GM10266 (cell line): ENCODE data around the gene SLC13A2.

ENCODE experiments used
- DNase-seq: peaks from one replicate; pipeline ENCODE4 v3.0.0; 2012; ENCODE audit errors: extremely low spot score
- TF ChIP-seq, protein P1 (sequence below): IDR thresholded peaks from 2 replicates; pipeline ENCODE4 v1.5.1; 2012; ENCODE audit warnings: mild to moderate bottlenecking, low read depth; ENCODE audit not compliant: control insufficient read depth, insufficient read depth; ENCODE audit errors: missing control alignments

The SLC13A2 gene

GRCh38 chr17:28537219-28537610 lies 63.8 kb downstream of the SLC13A2 start:
- TF ChIP-seq, protein P1, sequence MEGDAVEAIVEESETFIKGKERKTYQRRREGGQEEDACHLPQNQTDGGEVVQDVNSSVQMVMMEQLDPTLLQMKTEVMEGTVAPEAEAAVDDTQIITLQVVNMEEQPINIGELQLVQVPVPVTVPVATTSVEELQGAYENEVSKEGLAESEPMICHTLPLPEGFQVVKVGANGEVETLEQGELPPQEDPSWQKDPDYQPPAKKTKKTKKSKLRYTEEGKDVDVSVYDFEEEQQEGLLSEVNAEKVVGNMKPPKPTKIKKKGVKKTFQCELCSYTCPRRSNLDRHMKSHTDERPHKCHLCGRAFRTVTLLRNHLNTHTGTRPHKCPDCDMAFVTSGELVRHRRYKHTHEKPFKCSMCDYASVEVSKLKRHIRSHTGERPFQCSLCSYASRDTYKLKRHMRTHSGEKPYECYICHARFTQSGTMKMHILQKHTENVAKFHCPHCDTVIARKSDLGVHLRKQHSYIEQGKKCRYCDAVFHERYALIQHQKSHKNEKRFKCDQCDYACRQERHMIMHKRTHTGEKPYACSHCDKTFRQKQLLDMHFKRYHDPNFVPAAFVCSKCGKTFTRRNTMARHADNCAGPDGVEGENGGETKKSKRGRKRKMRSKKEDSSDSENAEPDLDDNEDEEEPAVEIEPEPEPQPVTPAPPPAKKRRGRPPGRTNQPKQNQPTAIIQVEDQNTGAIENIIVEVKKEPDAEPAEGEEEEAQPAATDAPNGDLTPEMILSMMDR, result no peak
- no peak for DNase-seq

- DNase-seq, result no peak
- TF ChIP-seq, protein P1, result no peak
Observed at GRCh38 chr17:28538296-28538895, 65.0 kb downstream of the SLC13A2 start.

DNA sequence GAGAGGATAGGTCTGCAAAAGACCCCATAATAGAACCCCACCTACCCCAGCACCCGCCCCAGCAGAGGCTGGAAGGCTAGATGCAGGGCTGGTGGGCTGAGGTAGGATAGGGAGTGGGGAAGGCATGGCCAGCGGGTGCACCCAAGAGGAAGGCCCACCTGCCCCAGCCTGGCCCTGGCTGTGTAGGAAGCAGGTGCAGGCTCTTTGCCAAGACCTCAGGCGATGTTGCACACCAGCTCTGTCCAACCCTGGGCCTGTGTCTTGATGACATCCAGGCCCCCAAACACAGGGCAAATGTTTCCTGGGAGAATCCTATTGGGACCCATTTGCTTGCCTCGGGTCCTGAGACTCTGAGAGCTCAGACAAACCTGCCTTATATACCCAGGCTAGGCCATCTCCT lies 66.8 kb downstream of the SLC13A2 start:
- no peak for DNase-seq
- TF ChIP-seq, protein P1, result no peak

GRCh38 chr17:28541439-28541838 lies 68.0 kb downstream of the SLC13A2 start:
- TF ChIP-seq, protein P1, result no peak
- DNase-seq, result no peak

- no peak for DNase-seq
- TF ChIP-seq, protein P1, result no peak
Observed at GRCh38 chr17:28544402-28545140, 71.1 kb downstream of the SLC13A2 start.

DNA sequence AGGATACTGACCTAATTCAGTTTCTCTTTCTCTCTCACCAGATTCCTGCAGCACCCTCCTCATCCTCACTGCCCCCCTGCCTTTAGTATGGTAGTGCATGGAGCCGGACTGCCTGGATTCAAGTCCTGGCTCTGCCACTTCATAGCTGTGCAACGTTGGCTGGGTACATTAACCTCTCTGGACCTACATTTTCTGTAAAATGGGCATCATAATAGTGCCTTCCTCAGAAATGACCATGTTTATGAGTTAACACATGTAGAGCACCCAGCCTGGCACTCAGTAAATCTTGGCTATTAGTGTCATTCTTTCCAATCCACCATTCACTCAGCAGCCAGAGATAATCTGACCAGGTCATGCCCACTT lies 71.7 kb downstream of the SLC13A2 start:
- TF ChIP-seq, protein P1, result no peak
- DNase-seq, result no peak

DNA sequence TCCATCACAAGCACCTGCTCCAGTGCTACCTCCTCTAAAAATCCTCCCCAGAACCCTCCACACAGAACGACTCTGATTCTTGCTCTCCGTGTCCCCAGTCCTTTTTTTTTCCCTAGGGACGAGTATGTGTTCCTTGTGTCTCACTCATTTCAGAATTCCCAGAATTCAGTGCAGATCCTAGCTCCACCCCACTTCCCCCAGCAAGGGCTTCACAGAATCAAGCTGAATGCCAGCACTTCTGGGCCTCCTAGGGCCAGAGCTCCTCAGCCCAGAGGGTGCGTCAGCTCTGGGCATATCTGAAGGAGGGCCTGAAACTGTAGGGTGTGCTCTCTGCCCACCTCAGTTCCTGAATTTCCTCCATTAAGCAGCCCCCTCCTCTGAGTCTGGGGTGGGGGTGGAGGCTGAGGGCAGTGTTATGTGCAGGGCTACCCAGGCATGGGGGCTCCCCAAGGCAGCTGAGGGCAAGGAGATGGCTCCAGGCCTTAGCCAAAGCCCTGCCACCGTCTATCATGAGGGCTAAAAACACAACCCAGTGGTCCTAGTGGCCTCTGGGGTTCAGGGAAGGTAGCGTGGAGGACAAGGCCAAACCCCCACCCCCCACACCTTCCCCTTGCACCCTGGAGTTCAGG lies 72.5 kb downstream of the SLC13A2 start:
- TF ChIP-seq, protein P1, result no peak
- DNase-seq, result no peak
